Colonic mucosa (tissue), 4 donors: ENCODE results near the gene SEC24B. TPM values are rescaled to one million over a fixed set of nuclear protein-coding genes. Genes with fewer than 3 reads are reported as not detected.
A peak's percentile ranks its signal among the peaks of the same experiment; 100 is the strongest.

Experiments
- DNase-seq: peaks from one replicate; pipeline ENCODE4 v3.0.0-alpha.2; 2020
- H3K27ac ChIP-seq: fragments of 200-600 bp; one replicate; pipeline ENCODE4 v1.8.0; 2021
- H3K27me3 ChIP-seq: fragments of 200-600 bp; one replicate; pipeline ENCODE4 v1.8.0; 2021
- H3K36me3 ChIP-seq: fragments of 200-600 bp; one replicate; pipeline ENCODE4 v1.8.0; 2021
- H3K4me1 ChIP-seq: fragments of 200-600 bp; one replicate; pipeline ENCODE4 v1.8.0; 2021; ENCODE audit warnings: mild to moderate bottlenecking
- H3K4me3 ChIP-seq: fragments of 200-600 bp; one replicate; pipeline ENCODE4 v1.8.0; 2021
- H3K9ac ChIP-seq, 2 donors: one replicate each; pipeline ENCODE4 v1.7.0; 2013; ENCODE audit warnings: control low read depth in 2 of 2, low read depth in 2 of 2, low read length in 2 of 2
- H3K9me3 ChIP-seq: fragments of 200-600 bp; one replicate; pipeline ENCODE4 v1.8.0; 2021
- intact Hi-C: fragments of 100-400 bp; cut with DNase I; formaldehyde crosslinking; loops from one replicate; pipeline ENCODE4 v1.14.1; 2022
- microRNA-seq: library from miRNA; unstranded; fragments of <30 nt; microRNA quantifications from one replicate; pipeline ENCODE4, GENCODE V29; 2019
- total RNA-seq, 2 donors: library from RNA; stranded (reverse); fragmentation: NEBNext Ultra II Directional in 1 of 2; extraction: Animal tissue kit (Norgen Biotek cat#: 25700) in 1 of 2; gene quantifications; one replicate each; pipeline ENCODE4 v1.2.1, GENCODE V29; 2021
- TF ChIP-seq, protein P1 (sequence below): fragments of 200-600 bp; IDR thresholded peaks from one replicate; pipeline ENCODE4 v1.8.0; 2022; ENCODE audit warnings: antibody characterized with exemption, mild to moderate bottlenecking
- donor health status: healthy.
- donor health status: DM: no; HTN: no; CAD: no.
- donor health status: DM: no; HTN: no; CAD: no.

Gene SEC24B
- total RNA-seq, 2 donors from 2014 or later = 26.5 to 39.5 TPM

DNA sequence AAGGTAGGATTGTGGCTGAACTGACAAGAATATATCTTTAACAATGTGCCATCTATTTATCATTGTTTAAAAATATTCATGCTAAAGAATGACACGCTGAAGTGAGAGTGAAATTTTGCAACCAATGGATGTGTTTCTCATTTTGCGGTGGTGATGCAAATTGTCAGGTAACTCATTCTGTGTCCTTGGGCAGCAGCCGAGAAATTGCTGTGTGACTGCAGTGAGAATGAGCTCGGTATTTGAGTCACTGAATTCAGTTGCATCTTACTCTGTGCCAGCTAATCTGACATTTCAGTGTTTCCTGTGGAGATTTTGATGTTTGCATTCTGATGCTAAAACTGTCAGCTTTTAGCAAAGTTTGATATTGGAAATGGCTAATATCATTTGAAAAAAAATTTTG, 154.6 kb downstream of the SEC24B start:
- Histone ChIP-seq H3K4me1 (no peaks in the 10 kb centered on the region), H3K9me3 (no peaks in the 10 kb centered on the region), H3K4me3 (no peak overlapping the region), H3K27ac (no peak overlapping the region), H3K36me3 (no peaks in the 10 kb centered on the region), H3K27me3 (no peaks in the 10 kb centered on the region), H3K9ac (no peak overlapping the region)
- intact Hi-C loops = no loop called here
- TF ChIP-seq, protein P1, sequence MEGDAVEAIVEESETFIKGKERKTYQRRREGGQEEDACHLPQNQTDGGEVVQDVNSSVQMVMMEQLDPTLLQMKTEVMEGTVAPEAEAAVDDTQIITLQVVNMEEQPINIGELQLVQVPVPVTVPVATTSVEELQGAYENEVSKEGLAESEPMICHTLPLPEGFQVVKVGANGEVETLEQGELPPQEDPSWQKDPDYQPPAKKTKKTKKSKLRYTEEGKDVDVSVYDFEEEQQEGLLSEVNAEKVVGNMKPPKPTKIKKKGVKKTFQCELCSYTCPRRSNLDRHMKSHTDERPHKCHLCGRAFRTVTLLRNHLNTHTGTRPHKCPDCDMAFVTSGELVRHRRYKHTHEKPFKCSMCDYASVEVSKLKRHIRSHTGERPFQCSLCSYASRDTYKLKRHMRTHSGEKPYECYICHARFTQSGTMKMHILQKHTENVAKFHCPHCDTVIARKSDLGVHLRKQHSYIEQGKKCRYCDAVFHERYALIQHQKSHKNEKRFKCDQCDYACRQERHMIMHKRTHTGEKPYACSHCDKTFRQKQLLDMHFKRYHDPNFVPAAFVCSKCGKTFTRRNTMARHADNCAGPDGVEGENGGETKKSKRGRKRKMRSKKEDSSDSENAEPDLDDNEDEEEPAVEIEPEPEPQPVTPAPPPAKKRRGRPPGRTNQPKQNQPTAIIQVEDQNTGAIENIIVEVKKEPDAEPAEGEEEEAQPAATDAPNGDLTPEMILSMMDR = no peak
- no peak for DNase-seq

DNA sequence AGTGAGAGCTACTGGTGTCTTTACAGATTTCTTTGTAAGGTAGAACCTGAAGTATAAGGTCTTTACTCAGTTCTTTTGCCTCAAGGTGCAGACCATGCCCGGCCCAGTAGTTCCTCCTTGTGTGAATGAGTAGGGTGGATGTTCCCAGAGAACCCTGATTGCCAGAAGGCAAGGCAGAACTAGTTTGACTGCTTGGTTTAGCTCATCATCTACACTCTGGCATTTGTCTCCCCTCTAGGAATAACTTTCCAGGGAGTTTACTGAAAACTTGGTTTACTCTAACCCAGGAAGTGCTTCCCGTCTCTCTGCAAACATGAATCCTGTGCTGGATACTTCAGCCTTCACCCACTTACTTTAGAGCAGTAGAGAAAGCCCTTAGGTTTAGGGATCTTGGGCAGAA, 155.5 kb downstream of the SEC24B start:
- no peak overlapping the region for H3K4me3 ChIP-seq
- intact Hi-C loops = no loop called here
- TF ChIP-seq, protein P1 = no peak
- no peaks in the 10 kb centered on the region for H3K4me1 ChIP-seq
- no peaks in the 10 kb centered on the region for H3K27me3 ChIP-seq
- H3K36me3 ChIP-seq = no peaks in the 10 kb centered on the region
- H3K9ac ChIP-seq = no peak overlapping the region
- no peaks in the 10 kb centered on the region for H3K9me3 ChIP-seq
- no peak for DNase-seq
- H3K27ac ChIP-seq = no peak overlapping the region

DNA sequence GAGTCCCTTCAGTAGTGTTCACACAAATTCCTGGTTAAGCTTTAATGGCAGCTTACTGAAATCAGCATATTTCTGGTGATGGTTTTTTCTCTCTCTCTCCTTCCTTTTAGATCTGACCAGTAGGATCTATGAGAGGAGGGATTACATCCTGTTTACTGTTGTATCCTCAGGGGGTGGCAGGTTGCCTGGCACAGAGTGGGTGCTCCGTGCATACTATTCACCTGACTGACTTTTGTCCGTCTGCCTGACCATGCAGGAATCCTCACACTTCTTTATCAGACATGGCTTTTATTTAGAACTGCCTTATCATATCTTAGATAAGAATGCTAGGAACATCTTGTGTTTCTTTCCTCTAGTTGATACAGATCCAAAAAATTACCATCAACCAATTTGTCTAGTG, 156.0 kb downstream of the SEC24B start:
- intact Hi-C loops = no loop called here
- TF ChIP-seq, protein P1 = no peak

More for the DNA sequence above, 156.0 kb downstream of the SEC24B start:
- H3K4me1 ChIP-seq = no peaks in the 10 kb centered on the region
- H3K27me3 ChIP-seq = no peaks in the 10 kb centered on the region
- H3K36me3 ChIP-seq = no peaks in the 10 kb centered on the region
- DNase-seq = no peak
- H3K4me3 ChIP-seq = no peak overlapping the region
- no peak overlapping the region for H3K9ac ChIP-seq
- H3K9me3 ChIP-seq = no peaks in the 10 kb centered on the region
- H3K27ac ChIP-seq = no peak overlapping the region

Small RNA genes lying within 50 kb of the gene (microRNA-seq; reads per million reads assigned to microRNA genes)
- gene MIR576 = 9.4 reads per million, percentile 14 among the genes with 10 or more reads in this experiment

Other genes with a start within 250 kb of the SEC24B start
- under 1 TPM in 1 of 2 donors, not detected in 1; 0.29 TPM for gene COL25A1, start 131.2 kb upstream of the SEC24B start, total RNA-seq
- gene MCUB, start 126.4 kb downstream of the SEC24B start, total RNA-seq = 10 to 100 TPM; 10.4 to 11.7 TPM